HG03565 (cell line): Measurements from ENCODE around the gene PRDM16.

ENCODE experiments used
- ATAC-seq: cut with Tn5 transposase; IDR thresholded peaks from one replicate; pipeline ENCODE4 v1.9.1; 2021; ENCODE audit warnings: mild to moderate bottlenecking, moderate library complexity; ENCODE audit not compliant: unreplicated experiment

Gene PRDM16

DNA sequence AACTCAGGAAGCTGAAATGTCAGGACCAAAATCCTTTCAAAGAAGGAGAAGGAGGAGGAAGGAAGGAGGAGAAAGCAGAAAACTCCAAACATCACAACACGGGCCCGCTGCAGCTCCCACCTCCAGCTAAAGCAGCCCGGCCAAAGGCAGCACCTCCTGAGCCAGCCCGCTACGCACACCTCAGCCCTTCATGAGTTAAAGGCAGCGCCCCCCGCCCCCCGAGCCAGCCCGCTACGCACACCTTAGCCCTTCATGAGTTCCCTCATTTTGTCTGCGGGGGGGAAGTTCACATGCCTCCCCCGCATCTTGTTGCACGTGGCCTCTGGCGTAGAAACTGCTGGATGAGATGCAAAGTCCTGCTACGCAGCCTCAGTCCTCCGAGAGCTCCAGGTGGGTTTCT lies 294.8 kb downstream of the PRDM16 start:
- ATAC-seq = no peak

DNA sequence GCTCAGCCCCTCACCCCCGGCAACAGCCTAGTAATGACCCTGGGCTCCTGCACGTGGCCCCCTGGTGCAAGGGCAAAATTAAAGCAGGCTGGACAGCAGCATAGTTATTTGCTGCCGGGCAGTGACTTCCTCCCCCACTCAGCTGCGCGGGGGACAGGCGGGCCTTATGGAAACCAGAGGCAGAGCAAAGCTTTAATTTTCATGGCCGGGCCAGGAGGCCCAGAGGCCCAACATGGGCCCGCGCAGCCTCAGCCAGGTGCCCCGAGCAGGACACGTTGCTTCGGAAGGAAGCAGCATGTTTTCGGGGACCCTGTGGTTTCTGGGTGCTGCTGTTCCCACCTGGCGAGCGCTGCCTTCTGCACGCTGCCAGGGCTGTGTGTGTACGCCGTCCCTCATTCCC lies 295.5 kb downstream of the PRDM16 start:
- no peak for ATAC-seq

- ATAC-seq = no peak
These were observed 296.0 kb downstream of the PRDM16 start for GRCh38 chr1:3364983-3365382.

DNA sequence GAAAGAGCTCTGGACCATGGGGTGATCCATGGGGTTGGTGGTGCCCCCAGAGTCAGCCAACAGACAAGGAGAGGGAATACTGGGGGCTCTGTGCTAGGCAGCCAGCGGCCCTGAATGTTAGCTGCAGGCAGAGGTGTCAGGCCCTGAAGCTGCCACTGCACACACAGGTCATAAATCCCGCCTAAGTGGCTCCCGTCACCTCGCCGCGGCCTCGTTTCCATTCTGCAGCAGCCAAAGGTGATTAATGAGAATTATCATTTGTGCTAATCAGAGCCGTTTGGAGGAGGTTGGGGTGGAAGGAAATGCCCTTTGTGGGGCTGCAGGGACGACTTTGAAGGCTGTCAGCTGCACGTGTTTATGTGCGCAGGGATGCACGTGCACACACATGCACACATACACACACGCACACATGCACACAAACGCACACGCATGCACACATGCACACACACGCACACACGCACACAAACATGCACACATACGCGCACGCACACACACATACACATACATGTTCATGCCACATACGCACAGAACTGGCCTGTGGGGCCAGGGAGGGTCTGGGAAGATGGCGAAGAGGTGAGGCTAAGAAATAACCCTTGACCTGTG lies 296.6 kb downstream of the PRDM16 start:
- ATAC-seq = no peak

DNA sequence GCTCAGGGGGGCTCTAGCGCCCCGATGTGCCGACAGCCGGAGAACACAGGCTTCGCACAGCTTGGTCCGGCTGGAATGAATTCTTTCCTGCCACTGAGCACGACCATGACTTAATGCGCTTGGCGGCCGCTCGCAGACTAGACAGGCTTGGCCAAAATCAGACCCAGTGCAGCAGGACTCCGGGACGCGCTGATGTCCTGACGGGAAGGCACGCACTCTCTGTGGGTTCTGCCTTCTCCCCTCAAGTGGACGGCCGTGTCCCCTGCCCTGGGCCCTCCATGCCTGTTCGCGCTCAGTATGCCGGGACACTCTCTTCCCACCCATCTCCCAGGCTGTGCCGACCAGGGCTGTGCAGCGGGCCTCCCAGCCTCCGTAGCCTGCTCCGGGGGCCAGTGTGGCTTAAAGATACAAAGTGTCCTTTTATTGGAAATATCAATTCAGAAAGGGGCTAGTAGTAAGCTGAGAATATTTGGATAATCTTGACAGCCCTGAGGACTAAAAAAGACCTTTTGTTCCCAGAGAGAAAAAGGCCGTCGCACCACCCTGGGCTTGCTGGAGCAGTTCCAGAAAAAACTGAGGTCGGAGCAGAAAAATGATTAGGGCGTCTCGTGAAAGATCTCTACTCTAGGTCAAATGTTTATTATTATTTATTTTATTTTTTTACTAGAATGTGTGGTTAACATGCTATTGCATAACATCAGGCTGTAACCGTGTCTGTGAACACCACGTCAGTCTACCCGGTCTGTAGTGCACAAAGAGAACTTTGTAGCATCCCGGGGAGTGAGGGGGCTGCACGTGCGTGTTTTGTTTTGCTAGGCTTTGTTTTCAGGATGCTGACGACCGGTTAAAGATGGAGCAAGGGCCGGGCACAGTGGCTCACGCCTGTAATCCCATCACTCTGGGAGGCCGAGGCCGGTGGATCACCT lies 297.4 kb downstream of the PRDM16 start:
- no peak for ATAC-seq

DNA sequence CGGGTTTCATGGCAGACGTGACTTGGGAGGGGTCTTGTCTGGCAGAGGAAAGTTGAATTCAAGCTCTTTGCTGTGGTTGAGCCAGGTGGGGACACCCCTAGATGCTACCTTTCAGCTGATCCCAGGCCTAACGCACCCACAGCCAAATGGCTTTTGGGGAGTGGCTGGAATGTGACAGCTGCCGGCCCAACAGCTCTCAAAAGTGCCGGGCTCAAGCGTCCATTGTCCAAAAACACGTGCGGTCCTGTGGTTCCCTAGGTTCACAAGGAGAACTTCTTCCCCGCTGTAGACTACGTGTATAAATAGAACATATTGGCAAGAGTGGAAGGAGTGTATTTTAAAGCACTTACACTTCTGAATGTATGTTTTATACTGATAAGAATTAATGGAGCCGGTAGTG lies 298.4 kb downstream of the PRDM16 start:
- no peak for ATAC-seq

DNA sequence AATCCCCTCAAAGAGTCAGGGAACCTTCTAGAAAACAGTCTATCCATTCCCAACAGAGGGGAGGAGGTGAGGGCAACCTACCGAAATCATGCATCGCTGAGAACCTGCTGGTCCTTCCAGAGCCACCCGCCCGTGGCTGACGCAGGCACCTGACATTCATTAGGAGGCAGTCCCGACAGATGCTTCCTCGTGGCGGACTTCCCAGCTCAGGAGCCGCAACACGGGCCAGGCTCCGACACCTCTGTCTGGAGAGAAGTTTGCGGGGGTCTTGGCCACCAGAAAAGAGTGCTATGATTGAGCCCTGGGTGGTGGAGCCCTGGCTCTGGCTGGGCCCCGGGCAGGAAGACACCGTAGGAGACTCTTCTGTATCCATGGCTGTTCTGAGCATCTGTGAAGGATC lies 299.1 kb downstream of the PRDM16 start:
- no peak for ATAC-seq

DNA sequence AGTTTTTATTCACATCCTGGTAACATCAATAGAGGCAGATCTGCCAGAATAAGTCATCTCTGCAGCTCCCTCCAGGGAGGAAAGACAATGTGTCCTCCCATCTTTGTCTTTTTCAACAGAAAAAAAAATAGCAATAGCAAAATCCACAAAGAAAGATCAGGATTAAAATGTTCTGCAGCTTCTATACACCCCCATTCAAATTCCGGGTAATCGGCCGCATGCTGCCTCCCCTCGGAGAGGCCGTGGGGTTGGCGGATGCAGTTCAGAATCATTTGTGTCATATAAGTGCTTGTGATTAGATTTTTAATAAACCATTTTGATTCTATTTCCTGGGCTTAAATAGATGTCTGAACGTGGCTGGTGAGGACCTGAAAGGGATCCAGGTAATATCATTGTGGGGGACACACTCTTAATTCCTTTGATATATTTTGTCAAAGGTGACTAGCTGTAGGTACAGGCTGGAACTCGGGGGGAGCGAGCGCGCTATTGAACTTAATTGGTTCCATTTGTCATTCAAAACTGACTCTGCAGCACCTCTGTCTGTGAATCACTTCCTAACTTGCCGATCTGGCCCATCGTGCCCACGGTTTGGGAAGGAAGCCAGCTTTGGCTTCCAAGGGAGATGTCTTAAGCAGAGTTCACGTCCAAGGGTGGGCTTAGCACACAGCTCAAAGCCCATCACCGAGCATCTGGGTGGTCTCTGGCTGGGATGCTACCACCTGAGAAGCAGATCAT lies 299.9 kb downstream of the PRDM16 start:
- no peak for ATAC-seq

DNA sequence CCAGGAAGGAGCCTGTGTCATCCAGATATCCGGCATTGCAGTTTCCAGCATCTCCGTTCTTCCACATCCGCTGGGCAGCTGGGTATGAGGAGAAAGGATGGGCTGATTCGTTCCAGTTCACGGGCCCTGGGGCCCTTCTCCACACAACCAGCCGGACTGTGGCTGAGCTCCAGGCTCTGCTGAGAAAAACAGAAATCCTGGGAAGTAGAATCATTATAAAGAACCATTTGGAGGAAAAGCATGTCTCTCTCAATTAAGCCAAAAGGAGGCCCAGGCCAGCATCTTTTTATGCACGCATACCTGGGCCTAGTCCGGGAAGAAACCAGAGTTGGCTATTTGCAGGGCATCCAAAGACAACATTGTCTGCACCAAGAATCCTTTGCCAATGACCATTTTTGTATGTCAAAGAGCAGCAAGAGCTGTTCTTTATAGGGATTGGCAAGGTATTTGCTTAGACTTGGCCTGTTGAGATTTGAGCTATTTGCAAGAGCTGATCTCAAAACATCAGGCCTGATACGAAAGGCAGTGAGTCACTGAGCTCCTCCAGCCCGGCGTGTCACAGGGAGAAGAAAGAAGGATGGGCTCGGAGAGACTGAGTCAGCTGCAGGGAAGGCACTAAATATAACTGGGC lies 300.6 kb downstream of the PRDM16 start:
- ATAC-seq = no peak

DNA sequence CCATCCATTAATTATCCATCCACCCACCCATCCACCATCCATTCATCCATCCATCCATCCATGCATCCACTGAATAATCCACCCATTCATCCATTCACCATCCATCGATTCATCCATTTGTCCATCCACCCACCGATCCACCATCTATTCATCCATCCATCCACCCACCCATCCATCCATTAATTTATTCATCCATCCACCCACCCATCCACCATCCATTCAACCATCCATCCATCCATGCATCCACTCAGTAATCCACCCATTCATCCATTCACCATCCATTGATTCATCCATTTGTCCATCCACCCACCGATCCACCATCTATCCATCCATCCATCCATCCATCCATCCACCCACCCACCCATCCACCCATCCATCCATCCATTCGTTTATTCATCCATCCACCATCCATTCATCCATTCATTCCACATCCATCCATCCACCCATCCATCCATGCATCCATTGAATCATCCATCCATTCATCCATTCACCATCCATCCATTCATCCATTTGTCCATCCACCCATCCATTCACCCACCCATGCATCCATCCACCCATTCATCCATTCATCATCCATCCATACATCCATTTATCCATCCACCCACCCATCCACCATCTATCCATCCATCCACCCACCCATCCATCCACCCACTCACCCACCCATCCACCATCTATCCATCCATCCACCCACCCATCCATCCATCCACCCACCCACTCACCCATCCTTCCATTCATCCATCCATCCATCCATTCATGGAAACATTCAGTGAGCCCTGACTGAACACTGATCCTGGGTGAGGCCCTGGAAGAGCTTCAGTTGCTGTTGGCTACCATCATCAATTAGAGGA lies 302.1 kb downstream of the PRDM16 start:
- no peak for ATAC-seq

GRCh38 chr1:3372317-3372716 lies 303.3 kb downstream of the PRDM16 start:
- ATAC-seq = no peak

GRCh38 chr1:3373175-3373574 lies 304.2 kb downstream of the PRDM16 start:
- ATAC-seq = no peak

- no peak for ATAC-seq
These were observed 304.9 kb downstream of the PRDM16 start for GRCh38 chr1:3373700-3374405.

DNA sequence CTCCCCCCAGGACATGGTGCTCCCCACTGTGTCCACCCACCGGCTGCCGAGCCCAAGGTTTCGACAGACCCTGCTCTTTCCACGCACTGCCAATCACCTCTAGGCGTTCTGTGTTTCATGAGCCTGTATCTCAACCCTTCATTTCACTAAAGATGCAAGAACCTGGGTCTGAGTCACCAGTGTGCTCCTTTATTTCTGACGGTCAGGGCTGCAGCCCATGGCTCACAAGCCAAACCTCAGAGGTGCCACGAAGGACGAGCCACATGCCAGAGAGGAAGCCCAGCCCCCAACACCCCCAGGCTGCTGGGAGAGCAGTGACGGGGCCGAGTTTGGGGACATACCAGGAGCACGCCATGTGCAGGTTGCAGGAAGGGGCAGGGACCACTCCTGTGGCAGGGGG lies 306.2 kb downstream of the PRDM16 start:
- no peak for ATAC-seq

DNA sequence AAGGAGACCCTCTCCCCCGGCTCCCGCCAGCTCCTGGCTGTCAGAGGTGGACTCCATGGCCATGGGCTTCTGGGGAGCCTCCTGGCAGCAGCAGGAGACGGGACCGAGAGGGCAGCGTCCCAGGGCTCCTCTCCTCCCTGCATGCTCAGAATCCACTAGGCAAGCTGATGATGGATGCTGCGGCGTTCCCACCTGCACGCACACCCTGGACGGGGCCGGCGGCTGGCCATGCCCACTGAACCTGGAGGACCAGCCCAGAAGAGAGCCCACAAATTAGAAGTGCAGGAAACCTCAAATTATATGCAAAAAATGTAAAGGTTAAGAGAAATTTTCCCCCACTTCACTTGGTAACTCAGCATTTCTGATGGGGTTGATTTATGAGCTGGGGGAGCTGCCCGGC lies 308.2 kb downstream of the PRDM16 start:
- ATAC-seq = no peak

GRCh38 chr1:3377604-3378279 lies 308.7 kb downstream of the PRDM16 start:
- no peak for ATAC-seq

DNA sequence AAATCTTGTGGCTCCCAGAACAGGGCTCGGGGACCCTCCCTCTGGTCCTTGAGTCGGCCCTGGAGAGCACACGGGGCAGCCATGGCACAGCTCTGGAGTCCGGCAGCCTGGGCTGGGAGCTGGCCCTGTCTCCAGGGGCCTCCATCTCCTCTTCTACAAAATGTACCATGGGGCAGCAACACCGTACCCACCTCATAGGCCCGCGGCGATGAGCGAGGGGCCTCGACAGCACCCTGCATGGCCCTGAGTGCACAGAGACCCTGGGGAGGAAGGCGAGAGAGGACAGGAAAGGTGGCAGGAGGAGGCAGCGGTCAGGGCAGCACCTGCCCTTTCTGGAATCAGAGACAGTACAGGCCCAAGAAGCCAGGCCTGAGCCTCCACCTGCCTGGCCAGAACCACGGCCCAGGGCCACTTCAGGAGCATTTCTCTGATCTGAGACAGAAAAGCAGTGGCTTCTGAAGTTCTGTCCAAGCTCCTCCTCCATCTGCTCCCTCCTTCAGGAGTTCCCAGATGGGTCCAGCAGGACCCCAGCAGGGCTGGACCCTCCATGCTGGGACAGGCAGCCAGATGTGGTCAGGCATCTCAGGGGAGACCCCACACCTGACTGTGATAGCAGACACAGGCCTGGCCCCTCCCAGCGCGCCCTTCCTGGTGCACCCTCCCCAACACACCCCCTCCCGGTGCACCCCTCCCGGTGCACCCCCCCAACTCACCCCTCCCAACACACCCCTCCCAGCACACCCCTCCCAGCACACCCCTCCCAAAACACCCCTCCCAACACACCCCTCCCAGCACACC lies 309.6 kb downstream of the PRDM16 start:
- ATAC-seq = no peak

DNA sequence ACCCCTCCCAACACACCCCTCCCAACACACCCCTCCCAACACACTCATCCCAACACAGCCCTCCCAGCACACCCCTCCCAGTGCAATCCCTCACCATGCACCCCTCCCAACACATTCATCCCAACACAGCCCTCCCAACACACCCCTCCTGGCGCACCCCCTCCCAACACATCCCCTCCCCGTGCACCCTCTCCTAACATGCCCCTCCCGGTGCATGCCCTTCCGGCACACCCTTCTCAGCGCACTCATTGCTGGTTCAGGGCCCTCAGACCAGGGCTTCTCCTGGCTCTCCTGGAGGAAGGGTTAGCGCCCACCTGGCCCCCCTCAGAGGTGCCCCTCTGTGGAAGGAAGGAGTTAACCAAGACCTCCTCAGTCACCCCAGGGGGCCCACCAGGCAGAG lies 310.9 kb downstream of the PRDM16 start:
- ATAC-seq = no peak
